Smooth muscle cell (in vitro differentiated cells): Measurements from ENCODE around the gene ITGB3. TPM values are rescaled to one million over a fixed set of nuclear protein-coding genes. Genes with fewer than 3 reads are reported as not detected.

Experiments used
- DNase-seq: peaks from one replicate; lab custom pipeline; 2025; ENCODE audit not compliant: unreplicated experiment; lab: John Stamatoyannopoulos, UW
- H2AFZ ChIP-seq: fragments of 200-600 bp; sonication (generic); 2 replicates; pipeline ENCODE4 v1.6.0; 2016; ENCODE audit warnings: antibody characterized with exemption, low read depth, mild to moderate bottlenecking
- H3F3A ChIP-seq: fragments of 200-600 bp; sonication (generic); 2 replicates; pipeline ENCODE4 v1.6.0; 2017; ENCODE audit warnings: antibody characterized with exemption, low read depth
- H3K27ac ChIP-seq: fragments of 200-600 bp; sonication (generic); 2 replicates; pipeline ENCODE4 v1.5.1; 2016; ENCODE audit warnings: low read depth, mild to moderate bottlenecking
- H3K27me3 ChIP-seq: fragments of 200-600 bp; sonication (generic); 2 replicates; pipeline ENCODE4 v1.6.1; 2016; ENCODE audit warnings: low read depth, mild to moderate bottlenecking
- H3K36me3 ChIP-seq: fragments of 200-600 bp; sonication (generic); 2 replicates; pipeline ENCODE4 v1.5.1; 2016; ENCODE audit warnings: low read depth
- H3K4me1 ChIP-seq: fragments of 200-600 bp; sonication (generic); 2 replicates; pipeline ENCODE4 v1.5.1; 2016; ENCODE audit warnings: low read depth
- H3K4me2 ChIP-seq: fragments of 200-600 bp; sonication (generic); 2 replicates; pipeline ENCODE4 v1.6.0; 2016; ENCODE audit warnings: mild to moderate bottlenecking
- H3K4me3 ChIP-seq: fragments of 200-600 bp; sonication (generic); 2 replicates; pipeline ENCODE4 v1.5.1; 2016; ENCODE audit warnings: mild to moderate bottlenecking
- H3K79me2 ChIP-seq: fragments of 200-600 bp; sonication (generic); 2 replicates; pipeline ENCODE4 v1.6.0; 2016; ENCODE audit warnings: low read depth, mild to moderate bottlenecking
- H3K9ac ChIP-seq: fragments of 200-600 bp; sonication (generic); 2 replicates; pipeline ENCODE4 v1.6.0; 2016; ENCODE audit warnings: low read depth
- H3K9me3 ChIP-seq: fragments of 200-600 bp; sonication (generic); replicated peaks from 2 replicates; pipeline ENCODE4 v1.5.1; 2016; ENCODE audit warnings: low read depth
- H4K20me1 ChIP-seq: fragments of 200-600 bp; sonication (generic); 2 replicates; pipeline ENCODE4 v1.6.0; 2016; ENCODE audit warnings: low read depth
- WGBS: methylation state at CpG from one replicate; pipeline ENCODE4 v1.1.7; 2016; ENCODE audit warnings: low lambda C conversion rate; 5-methylcytosine and 5-hydroxymethylcytosine counted together
- polyA plus RNA-seq: library from polyadenylated mRNA; unstranded; fragments of >200 nt; fragmentation: Nextera tagmentation; extraction: Ambion mirVana; gene quantifications from 2 replicates; pipeline ENCODE4 v1.2.1, GENCODE V29; 2016
- total RNA-seq: library from RNA; depleted of rRNA; stranded (reverse); fragments of >200 nt; gene quantifications from 2 replicates; pipeline ENCODE4 v1.2.3, GENCODE V29; 2014
- TF ChIP-seq, protein P1 (sequence below): fragments of 200-600 bp; sonication (generic); IDR thresholded peaks from 2 replicates; pipeline ENCODE4 v1.5.1; 2017; ENCODE audit warnings: borderline replicate concordance, mild to moderate bottlenecking, antibody characterized with exemption; ENCODE audit not compliant: insufficient read depth, poor library complexity, severe bottlenecking

Gene ITGB3
- total and polyA plus RNA-seq, 2 experiments from 2014 or later, result 3.9 to 7.9 TPM

DNA sequence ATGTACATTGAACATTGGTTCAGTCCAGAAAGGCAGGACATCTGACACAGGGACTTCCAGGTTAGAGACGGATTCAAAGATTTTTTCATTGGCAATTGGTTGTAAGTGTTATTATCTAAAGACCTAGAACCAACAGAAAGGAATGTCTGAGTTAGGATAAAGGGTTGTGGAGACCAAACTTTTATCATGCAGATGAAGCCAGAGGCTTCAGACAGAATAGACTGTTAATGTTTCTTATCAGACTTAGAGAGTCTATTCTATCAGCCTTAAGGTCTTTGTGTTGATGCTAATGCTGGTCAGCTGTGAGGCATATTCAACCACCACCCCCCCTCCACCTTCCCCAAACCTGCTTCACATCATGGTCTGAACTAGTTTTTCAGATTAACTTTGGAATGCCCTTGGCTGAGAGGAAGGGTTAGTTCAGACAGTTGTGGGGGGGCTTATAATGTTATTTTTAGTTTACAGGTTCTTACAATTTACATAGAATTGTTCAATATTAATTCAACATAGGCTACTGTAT, 2.1 kb upstream of the ITGB3 start:
- H3K79me2 ChIP-seq, result no peaks in the 10 kb centered on the region
- no peaks in the 10 kb centered on the region for H3K9me3 ChIP-seq
- no peak overlapping the region for H3K4me3 ChIP-seq
- TF ChIP-seq, protein P1, sequence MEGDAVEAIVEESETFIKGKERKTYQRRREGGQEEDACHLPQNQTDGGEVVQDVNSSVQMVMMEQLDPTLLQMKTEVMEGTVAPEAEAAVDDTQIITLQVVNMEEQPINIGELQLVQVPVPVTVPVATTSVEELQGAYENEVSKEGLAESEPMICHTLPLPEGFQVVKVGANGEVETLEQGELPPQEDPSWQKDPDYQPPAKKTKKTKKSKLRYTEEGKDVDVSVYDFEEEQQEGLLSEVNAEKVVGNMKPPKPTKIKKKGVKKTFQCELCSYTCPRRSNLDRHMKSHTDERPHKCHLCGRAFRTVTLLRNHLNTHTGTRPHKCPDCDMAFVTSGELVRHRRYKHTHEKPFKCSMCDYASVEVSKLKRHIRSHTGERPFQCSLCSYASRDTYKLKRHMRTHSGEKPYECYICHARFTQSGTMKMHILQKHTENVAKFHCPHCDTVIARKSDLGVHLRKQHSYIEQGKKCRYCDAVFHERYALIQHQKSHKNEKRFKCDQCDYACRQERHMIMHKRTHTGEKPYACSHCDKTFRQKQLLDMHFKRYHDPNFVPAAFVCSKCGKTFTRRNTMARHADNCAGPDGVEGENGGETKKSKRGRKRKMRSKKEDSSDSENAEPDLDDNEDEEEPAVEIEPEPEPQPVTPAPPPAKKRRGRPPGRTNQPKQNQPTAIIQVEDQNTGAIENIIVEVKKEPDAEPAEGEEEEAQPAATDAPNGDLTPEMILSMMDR, result no peak
- no peaks in the 10 kb centered on the region for H3F3A ChIP-seq
- 84% methylated on average over 1 of the region's 1 CpG for WGBS
- no peak overlapping the region for H3K4me2 ChIP-seq
- no peak overlapping the region for H3K9ac ChIP-seq
- no peaks in the 10 kb centered on the region for H4K20me1 ChIP-seq
- no peak for DNase-seq
- no peak overlapping the region for H2AFZ ChIP-seq
- peaks cover 6% of the 10 kb centered on the region for H3K4me1 ChIP-seq
- no peaks in the 10 kb centered on the region for H3K36me3 ChIP-seq
- H3K27ac ChIP-seq, result no peak overlapping the region
- no peaks in the 10 kb centered on the region for H3K27me3 ChIP-seq

DNA sequence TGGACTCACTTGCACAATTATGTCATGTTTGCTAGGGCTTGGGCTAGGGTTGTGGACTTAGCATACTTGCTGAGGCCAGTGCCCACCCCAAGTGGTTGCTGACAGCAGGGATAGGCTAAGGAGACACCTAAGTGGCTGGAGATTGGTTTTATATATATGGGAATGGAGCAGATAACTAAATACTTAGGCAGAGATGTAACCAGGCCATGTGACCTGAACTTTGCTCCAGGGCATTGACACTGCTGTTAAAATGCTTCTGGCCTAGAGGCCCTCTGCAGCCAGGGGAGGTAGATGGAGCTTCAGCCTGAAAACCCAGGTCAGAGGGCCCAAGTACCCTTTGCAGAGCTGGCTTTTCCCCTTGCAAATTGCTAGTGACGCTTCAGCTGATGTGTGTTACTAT, 1.4 kb upstream of the ITGB3 start:
- Histone ChIP-seq H3K4me3 (no peak overlapping the region), H3K9me3 (no peaks in the 10 kb centered on the region), H3K4me2 (no peak overlapping the region), H3K36me3 (no peaks in the 10 kb centered on the region), H3K9ac (no peak overlapping the region), H3F3A (no peaks in the 10 kb centered on the region), H4K20me1 (no peaks in the 10 kb centered on the region), H3K27me3 (no peaks in the 10 kb centered on the region), H2AFZ (no peak overlapping the region), H3K27ac (no peak overlapping the region), H3K4me1 (peaks cover 7% of the 10 kb centered on the region), H3K79me2 (no peaks in the 10 kb centered on the region)
- 100% methylated on average over 1 of the region's 1 CpG for WGBS
- TF ChIP-seq, protein P1, result no peak
- DNase-seq, result no peak

DNA sequence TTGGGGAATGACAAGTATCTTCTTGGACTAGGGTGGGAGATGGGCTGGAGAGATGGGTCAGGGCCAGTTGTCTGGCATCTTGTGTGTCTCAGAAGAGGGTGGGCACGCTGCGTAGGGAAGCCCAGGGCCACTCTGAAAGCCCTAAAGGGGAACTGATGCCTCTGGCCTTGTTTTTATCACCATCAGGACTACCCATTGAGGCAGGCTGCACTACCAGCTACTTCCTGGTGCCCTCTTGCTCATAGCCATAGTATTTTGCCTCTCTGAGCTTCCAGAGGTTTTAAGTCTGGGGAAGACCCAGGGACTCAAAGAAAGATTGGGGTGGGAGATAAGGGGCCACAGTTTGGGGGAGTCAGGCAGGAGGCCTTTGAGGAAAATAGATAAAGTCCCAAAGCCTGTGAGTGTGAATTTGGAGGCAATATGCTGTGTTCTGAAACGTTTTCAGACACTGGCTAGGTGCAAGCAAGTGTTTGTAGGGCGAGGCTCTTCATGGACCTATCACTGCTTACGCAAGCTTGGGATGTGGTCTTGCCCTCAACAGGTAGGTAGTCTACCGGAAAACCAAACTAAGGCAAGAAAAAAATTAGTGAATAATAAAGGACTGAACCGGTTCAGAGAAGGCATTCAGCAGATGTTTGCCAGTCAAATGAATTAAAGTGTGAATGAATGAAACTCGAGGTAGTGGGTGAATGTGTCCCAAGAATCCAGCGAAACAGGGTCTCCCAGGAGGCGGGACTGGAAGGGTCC, 688 bp upstream of the ITGB3 start:
- peak overlapping the region; percentile 73 for H3K4me3 ChIP-seq
- TF ChIP-seq, protein P1, result no peak
- H3K9me3 ChIP-seq, result no peaks in the 10 kb centered on the region
- no peaks in the 10 kb centered on the region for H3K27me3 ChIP-seq
- H2AFZ ChIP-seq, result peak overlapping the region; percentile 20
- 79% methylated on average over 10 of the region's 10 CpGs for WGBS
- DNase-seq, result no peak
- H3K4me2 ChIP-seq, result peak overlapping the region; percentile 96
- no peaks in the 10 kb centered on the region for H4K20me1 ChIP-seq
- H3K79me2 ChIP-seq, result no peaks in the 10 kb centered on the region
- H3K36me3 ChIP-seq, result no peaks in the 10 kb centered on the region
- H3K27ac ChIP-seq, result no peak overlapping the region
- H3F3A ChIP-seq, result no peaks in the 10 kb centered on the region
- no peak overlapping the region for H3K9ac ChIP-seq
- peaks cover 13% of the 10 kb centered on the region for H3K4me1 ChIP-seq
